ENCODE measurements around the gene DNM3.
A peak's percentile ranks its signal among the peaks of the same experiment; 100 is the strongest.

DNM3 gene

GRCh38 chr1:172255223-172255560 lies 413.9 kb downstream of the DNM3 start:
- Histone ChIP-seq H3K4me1 (ENCODE audit: control insufficient read depth, insufficient read depth, low read length) (no peaks in the 10 kb centered on the region), H3K9me3 (ENCODE audit: control insufficient read depth, insufficient read depth, low read depth, low read length) (no peaks in the 10 kb centered on the region), H3K36me3 (ENCODE audit: control insufficient read depth in 2 of 2, insufficient read depth in 1 of 2, low read length in 2 of 2) (no peaks in the 10 kb centered on the region), H3K27ac (ENCODE audit: extremely low read depth, low read depth, low read length) (no peak overlapping the region), H3K4me3 (ENCODE audit: low read depth, low read length) (no peak overlapping the region)
- CTCF ChIA-PET: no interaction called here
- POLR2A ChIA-PET: interaction anchor here (0.7 kb wide), 1 partner anchor 55 kb away, joined by 3 read pairs; no protein-coding TSS in a partner anchor
- no peak for TF ChIP-seq ZNF23 (tag by site-specific recombination; IDR thresholded peaks at IDR 0.05; ENCODE audit: borderline replicate concordance)
- peak; percentile 53; the same call in 1 of the 2 replicates for TF ChIP-seq ZNF350 (tag by site-specific recombination; IDR thresholded peaks at IDR 0.05)

DNA sequence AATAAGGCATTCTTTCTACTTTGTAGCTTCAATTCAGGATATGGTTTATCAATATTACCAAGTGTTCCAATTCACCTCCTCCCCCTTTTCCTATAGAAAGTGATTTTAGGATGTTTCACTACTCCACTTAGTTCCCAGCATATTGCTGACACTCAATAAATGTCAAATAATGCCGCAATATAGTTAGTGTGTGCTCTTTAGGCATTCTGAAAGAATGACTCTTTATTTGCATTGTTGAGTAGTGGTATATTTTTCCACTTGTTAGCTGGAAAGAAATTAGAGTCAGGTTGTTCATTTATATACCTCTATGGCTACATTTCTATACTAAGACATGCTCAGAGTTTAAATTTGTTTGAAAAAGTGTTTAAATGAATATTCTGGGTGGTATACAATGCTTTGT lies 424.6 kb downstream of the DNM3 start:
- H3K9me3 ChIP-seq (ENCODE audit: control insufficient read depth, insufficient read depth, low read depth, low read length): no peaks in the 10 kb centered on the region
- no peak overlapping the region for H3K4me3 ChIP-seq (ENCODE audit: low read depth, low read length)
- H3K4me1 ChIP-seq (ENCODE audit: control insufficient read depth, insufficient read depth, low read length): no peaks in the 10 kb centered on the region
- H3K27ac ChIP-seq (ENCODE audit: extremely low read depth, low read depth, low read length): no peak overlapping the region
- ChIA-PET POLR2A (no interaction called here), CTCF (no interaction called here)
- H3K36me3 ChIP-seq (ENCODE audit: control insufficient read depth in 2 of 2, insufficient read depth in 1 of 2, low read length in 2 of 2): no peaks in the 10 kb centered on the region
- TF ChIP-seq ZNF280D (tag by site-specific recombination; IDR thresholded peaks at IDR 0.05) (no peak), ZNF292 (tag by site-specific recombination; IDR thresholded peaks at IDR 0.05; ENCODE audit: borderline replicate concordance, low read depth) (no peak), WT1 (tag by site-specific recombination; IDR thresholded peaks at IDR 0.05) (no peak), KLF7 (tag by site-specific recombination; IDR thresholded peaks at IDR 0.05; ENCODE audit: borderline replicate concordance) (no peak), YY2 (tag by site-specific recombination; IDR thresholded peaks at IDR 0.05) (no peak), SETDB1 (IDR thresholded peaks at IDR 0.05; ENCODE audit: insufficient read length, low read length) (no peak), ZNF777 (tag by site-specific recombination; IDR thresholded peaks at IDR 0.05; ENCODE audit: borderline replicate concordance) (no peak), ZNF624 (tag by site-specific recombination; IDR thresholded peaks at IDR 0.05) (no peak), ZNF707 (tag by site-specific recombination; IDR thresholded peaks at IDR 0.05) (no peak)
- TF ChIP-seq, protein P1, sequence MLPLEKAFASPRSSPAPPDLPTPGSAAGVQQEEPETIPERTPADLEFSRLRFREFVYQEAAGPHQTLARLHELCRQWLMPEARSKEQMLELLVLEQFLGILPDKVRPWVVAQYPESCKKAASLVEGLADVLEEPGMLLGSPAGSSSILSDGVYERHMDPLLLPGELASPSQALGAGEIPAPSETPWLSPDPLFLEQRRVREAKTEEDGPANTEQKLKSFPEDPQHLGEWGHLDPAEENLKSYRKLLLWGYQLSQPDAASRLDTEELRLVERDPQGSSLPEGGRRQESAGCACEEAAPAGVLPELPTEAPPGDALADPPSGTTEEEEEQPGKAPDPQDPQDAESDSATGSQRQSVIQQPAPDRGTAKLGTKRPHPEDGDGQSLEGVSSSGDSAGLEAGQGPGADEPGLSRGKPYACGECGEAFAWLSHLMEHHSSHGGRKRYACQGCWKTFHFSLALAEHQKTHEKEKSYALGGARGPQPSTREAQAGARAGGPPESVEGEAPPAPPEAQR (tag by site-specific recombination; IDR thresholded peaks at IDR 0.05): no peak
- TF ChIP-seq, protein P2, sequence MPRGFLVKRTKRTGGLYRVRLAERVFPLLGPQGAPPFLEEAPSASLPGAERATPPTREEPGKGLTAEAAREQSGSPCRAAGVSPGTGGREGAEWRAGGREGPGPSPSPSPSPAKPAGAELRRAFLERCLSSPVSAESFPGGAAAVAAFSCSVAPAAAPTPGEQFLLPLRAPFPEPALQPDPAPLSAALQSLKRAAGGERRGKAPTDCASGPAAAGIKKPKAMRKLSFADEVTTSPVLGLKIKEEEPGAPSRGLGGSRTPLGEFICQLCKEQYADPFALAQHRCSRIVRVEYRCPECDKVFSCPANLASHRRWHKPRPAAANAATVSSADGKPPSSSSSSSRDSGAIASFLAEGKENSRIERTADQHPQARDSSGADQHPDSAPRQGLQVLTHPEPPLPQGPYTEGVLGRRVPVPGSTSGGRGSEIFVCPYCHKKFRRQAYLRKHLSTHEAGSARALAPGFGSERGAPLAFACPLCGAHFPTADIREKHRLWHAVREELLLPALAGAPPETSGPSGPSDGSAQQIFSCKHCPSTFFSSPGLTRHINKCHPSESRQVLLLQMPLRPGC (tag by site-specific recombination; IDR thresholded peaks at IDR 0.05): no peak
- TF ChIP-seq, protein P3, sequence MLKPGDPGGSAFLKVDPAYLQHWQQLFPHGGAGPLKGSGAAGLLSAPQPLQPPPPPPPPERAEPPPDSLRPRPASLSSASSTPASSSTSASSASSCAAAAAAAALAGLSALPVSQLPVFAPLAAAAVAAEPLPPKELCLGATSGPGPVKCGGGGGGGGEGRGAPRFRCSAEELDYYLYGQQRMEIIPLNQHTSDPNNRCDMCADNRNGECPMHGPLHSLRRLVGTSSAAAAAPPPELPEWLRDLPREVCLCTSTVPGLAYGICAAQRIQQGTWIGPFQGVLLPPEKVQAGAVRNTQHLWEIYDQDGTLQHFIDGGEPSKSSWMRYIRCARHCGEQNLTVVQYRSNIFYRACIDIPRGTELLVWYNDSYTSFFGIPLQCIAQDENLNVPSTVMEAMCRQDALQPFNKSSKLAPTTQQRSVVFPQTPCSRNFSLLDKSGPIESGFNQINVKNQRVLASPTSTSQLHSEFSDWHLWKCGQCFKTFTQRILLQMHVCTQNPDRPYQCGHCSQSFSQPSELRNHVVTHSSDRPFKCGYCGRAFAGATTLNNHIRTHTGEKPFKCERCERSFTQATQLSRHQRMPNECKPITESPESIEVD (tag by site-specific recombination; IDR thresholded peaks at IDR 0.05): no peak
